ENCODE measurements around the gene SLC19A1.

SLC19A1 gene

GRCh38 chr21:45464309-45464708 lies 77.9 kb downstream of the SLC19A1 start:
- H3K79me2 ChIP-seq (ENCODE audit: insufficient read depth, low read length), result no peaks in the 10 kb centered on the region
- no peak for TF ChIP-seq EZH2 (IDR thresholded peaks at IDR 0.05; ENCODE audit: borderline replicate concordance, low read depth, low read length, severe bottlenecking)
- TF ChIP-seq CTCF (IDR thresholded peaks at IDR 0.05; ENCODE audit: borderline replicate concordance, extremely low read depth, low read length, poor library complexity, severe bottlenecking), result no peak
- H2AFZ ChIP-seq (ENCODE audit: low read depth, low read length), result no peak overlapping the region
- H3K27me3 ChIP-seq (ENCODE audit: insufficient read depth, low read length, poor library complexity), result peaks cover 3% of the 10 kb centered on the region
- H3K27ac ChIP-seq (ENCODE audit: low read length), result no peak overlapping the region
- no peak overlapping the region for H3K9ac ChIP-seq (ENCODE audit: low read depth, low read length)
- H3K9me3 ChIP-seq (ENCODE audit: insufficient read depth, low read length, severe bottlenecking), result no peaks in the 10 kb centered on the region
- no peaks in the 10 kb centered on the region for H3K36me3 ChIP-seq (ENCODE audit: insufficient read depth, low read length)
- no peaks in the 10 kb centered on the region for H3K4me1 ChIP-seq (ENCODE audit: insufficient read depth, low read length)
- H4K20me1 ChIP-seq (ENCODE audit: insufficient read depth, low read length), result 0 out of 2 replicates have a peak, but pooled peaks cover 2% of the 10 kb centered on the region
- no peak overlapping the region for H3K4me3 ChIP-seq (ENCODE audit: low read depth in 1 of 2, low read length in 2 of 2)
- no peak for ATAC-seq (ENCODE audit: insufficient read depth, low read depth)
- no peak overlapping the region for H3K4me2 ChIP-seq (ENCODE audit: insufficient read depth, low read length)
- DNase-seq, result no peak

- Histone ChIP-seq H2AFZ (ENCODE audit: low read depth, low read length) (no peak overlapping the region), H3K36me3 (ENCODE audit: insufficient read depth, low read length) (no peaks in the 10 kb centered on the region), H3K4me1 (ENCODE audit: insufficient read depth, low read length) (no peaks in the 10 kb centered on the region), H4K20me1 (ENCODE audit: insufficient read depth, low read length) (0 out of 2 replicates have a peak, but pooled peaks cover 2% of the 10 kb centered on the region), H3K27me3 (ENCODE audit: insufficient read depth, low read length, poor library complexity) (peaks cover 3% of the 10 kb centered on the region), H3K79me2 (ENCODE audit: insufficient read depth, low read length) (no peaks in the 10 kb centered on the region), H3K27ac (ENCODE audit: low read length) (no peak overlapping the region), H3K9me3 (ENCODE audit: insufficient read depth, low read length, severe bottlenecking) (no peaks in the 10 kb centered on the region), H3K9ac (ENCODE audit: low read depth, low read length) (no peak overlapping the region), H3K4me3 (ENCODE audit: low read depth in 1 of 2, low read length in 2 of 2) (no peak overlapping the region), H3K4me2 (ENCODE audit: insufficient read depth, low read length) (no peak overlapping the region)
- no peak for TF ChIP-seq CTCF (IDR thresholded peaks at IDR 0.05; ENCODE audit: borderline replicate concordance, extremely low read depth, low read length, poor library complexity, severe bottlenecking)
- no peak for TF ChIP-seq EZH2 (IDR thresholded peaks at IDR 0.05; ENCODE audit: borderline replicate concordance, low read depth, low read length, severe bottlenecking)
- ATAC-seq (ENCODE audit: insufficient read depth, low read depth), result no peak
- no peak for DNase-seq
Measured at GRCh38 chr21:45463871-45464270, 78.4 kb downstream of the SLC19A1 start.

GRCh38 chr21:45461806-45462341 lies 80.4 kb downstream of the SLC19A1 start:
- Histone ChIP-seq H3K4me3 (ENCODE audit: low read depth in 1 of 2, low read length in 2 of 2) (no peak overlapping the region), H3K9me3 (ENCODE audit: insufficient read depth, low read length, severe bottlenecking) (no peaks in the 10 kb centered on the region), H3K36me3 (ENCODE audit: insufficient read depth, low read length) (no peaks in the 10 kb centered on the region), H3K27me3 (ENCODE audit: insufficient read depth, low read length, poor library complexity) (peaks cover 3% of the 10 kb centered on the region), H3K79me2 (ENCODE audit: insufficient read depth, low read length) (no peaks in the 10 kb centered on the region), H3K9ac (ENCODE audit: low read depth, low read length) (no peak overlapping the region), H3K4me1 (ENCODE audit: insufficient read depth, low read length) (no peaks in the 10 kb centered on the region), H3K27ac (ENCODE audit: low read length) (no peak overlapping the region), H4K20me1 (ENCODE audit: insufficient read depth, low read length) (peaks cover 2% of the 10 kb centered on the region; the same call in 1 of the 2 replicates), H2AFZ (ENCODE audit: low read depth, low read length) (no peak overlapping the region), H3K4me2 (ENCODE audit: insufficient read depth, low read length) (no peak overlapping the region)
- no peak for TF ChIP-seq CTCF (IDR thresholded peaks at IDR 0.05; ENCODE audit: borderline replicate concordance, extremely low read depth, low read length, poor library complexity, severe bottlenecking)
- no peak for TF ChIP-seq EZH2 (IDR thresholded peaks at IDR 0.05; ENCODE audit: borderline replicate concordance, low read depth, low read length, severe bottlenecking)
- no peak for ATAC-seq (ENCODE audit: insufficient read depth, low read depth)
- no peak for DNase-seq
